ENCODE results near the gene PCDHGC3.

DNA sequence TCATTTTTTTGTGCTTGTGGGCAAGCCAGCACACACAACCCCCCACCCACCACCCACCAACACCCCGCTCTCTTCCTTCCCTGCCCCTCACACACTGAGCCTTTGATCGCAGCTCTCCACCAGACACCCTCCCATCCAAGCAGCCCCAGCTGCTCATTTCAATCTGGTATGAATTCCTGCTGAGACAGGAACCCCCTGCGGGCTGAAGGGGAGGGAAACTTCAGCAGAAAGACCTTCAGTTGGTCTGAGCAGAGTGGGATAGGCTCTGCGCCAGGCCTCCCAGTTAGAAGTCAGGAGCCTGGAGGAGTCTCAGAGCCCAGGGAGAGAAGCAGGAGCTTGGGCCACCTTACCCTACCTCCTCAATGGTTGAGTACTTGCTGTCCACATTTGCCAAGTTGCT, 20.3 kb downstream of the PCDHGC3 start:
- TF ChIP-seq, protein P1, sequence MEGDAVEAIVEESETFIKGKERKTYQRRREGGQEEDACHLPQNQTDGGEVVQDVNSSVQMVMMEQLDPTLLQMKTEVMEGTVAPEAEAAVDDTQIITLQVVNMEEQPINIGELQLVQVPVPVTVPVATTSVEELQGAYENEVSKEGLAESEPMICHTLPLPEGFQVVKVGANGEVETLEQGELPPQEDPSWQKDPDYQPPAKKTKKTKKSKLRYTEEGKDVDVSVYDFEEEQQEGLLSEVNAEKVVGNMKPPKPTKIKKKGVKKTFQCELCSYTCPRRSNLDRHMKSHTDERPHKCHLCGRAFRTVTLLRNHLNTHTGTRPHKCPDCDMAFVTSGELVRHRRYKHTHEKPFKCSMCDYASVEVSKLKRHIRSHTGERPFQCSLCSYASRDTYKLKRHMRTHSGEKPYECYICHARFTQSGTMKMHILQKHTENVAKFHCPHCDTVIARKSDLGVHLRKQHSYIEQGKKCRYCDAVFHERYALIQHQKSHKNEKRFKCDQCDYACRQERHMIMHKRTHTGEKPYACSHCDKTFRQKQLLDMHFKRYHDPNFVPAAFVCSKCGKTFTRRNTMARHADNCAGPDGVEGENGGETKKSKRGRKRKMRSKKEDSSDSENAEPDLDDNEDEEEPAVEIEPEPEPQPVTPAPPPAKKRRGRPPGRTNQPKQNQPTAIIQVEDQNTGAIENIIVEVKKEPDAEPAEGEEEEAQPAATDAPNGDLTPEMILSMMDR (IDR thresholded peaks at IDR 0.05) = no peak
- TF ChIP-seq NR3C1 (CRISPR knock-in tag; conservative IDR thresholded peaks at IDR 0.05; ENCODE audit: low read depth) = no peak

All from WTC11 (cell line).